NCI-H2107 treated with DMSO at 0.1 percent for 48 hours (cell line): ENCODE data around the gene BABAM2.

Experiments used
- DNase-seq: peaks from one replicate; lab custom pipeline; 2025; ENCODE audit not compliant: unreplicated experiment; lab: John Stamatoyannopoulos, UW

Gene BABAM2

GRCh38 chr2:28270456-28271152 is 380.1 kb downstream of the BABAM2 start:
- DNase-seq = no peak

GRCh38 chr2:28271231-28271918 is 380.8 kb downstream of the BABAM2 start:
- DNase-seq = no peak

GRCh38 chr2:28271919-28272250 is 381.4 kb downstream of the BABAM2 start:
- no peak for DNase-seq

- DNase-seq = no peak
Observed at GRCh38 chr2:28273751-28274150, 383.2 kb downstream of the BABAM2 start.

- DNase-seq = no peak
Observed at GRCh38 chr2:28274911-28275685, 384.6 kb downstream of the BABAM2 start.

GRCh38 chr2:28276076-28276618 is 385.6 kb downstream of the BABAM2 start:
- peak; percentile 17 for DNase-seq

GRCh38 chr2:28276807-28277206 is 386.3 kb downstream of the BABAM2 start:
- DNase-seq = no peak

GRCh38 chr2:28277466-28277865 is 386.9 kb downstream of the BABAM2 start:
- peak; percentile 79 for DNase-seq

GRCh38 chr2:28279371-28279770 is 388.8 kb downstream of the BABAM2 start:
- no peak for DNase-seq

- DNase-seq = no peak
Observed at GRCh38 chr2:28280619-28281018, 390.1 kb downstream of the BABAM2 start.

- no peak for DNase-seq
Observed at GRCh38 chr2:28281739-28282138, 391.2 kb downstream of the BABAM2 start.

GRCh38 chr2:28282248-28282647 is 391.7 kb downstream of the BABAM2 start:
- DNase-seq = no peak

- DNase-seq = no peak
Observed at GRCh38 chr2:28282861-28283646, 392.5 kb downstream of the BABAM2 start.

- DNase-seq = no peak
Observed at GRCh38 chr2:28283861-28284260, 393.3 kb downstream of the BABAM2 start.

- no peak for DNase-seq
Observed at GRCh38 chr2:28286678-28287077, 396.1 kb downstream of the BABAM2 start.

GRCh38 chr2:28287256-28287915 is 396.9 kb downstream of the BABAM2 start:
- no peak for DNase-seq

GRCh38 chr2:28288620-28289019 is 398.1 kb downstream of the BABAM2 start:
- DNase-seq = no peak

GRCh38 chr2:28291811-28292440 is 401.4 kb downstream of the BABAM2 start:
- no peak for DNase-seq

- DNase-seq = no peak
Observed at GRCh38 chr2:28292491-28292890, 402.0 kb downstream of the BABAM2 start.

GRCh38 chr2:28293416-28293815 is 402.9 kb downstream of the BABAM2 start:
- no peak for DNase-seq
